Esophagus squamous epithelium (tissue), 5 donors: ENCODE results near the gene RNF213. TPM values are rescaled to one million over a fixed set of nuclear protein-coding genes. Genes with fewer than 3 reads are reported as not detected.
"Not testable (repeated sequence)": the region's sequence is repeated elsewhere in the genome, so short reads cannot be mapped to it uniquely, and the experiment has no call there.

Experiments
- DNase-seq: peaks from one replicate; lab custom pipeline; 2025; lab: John Stamatoyannopoulos, UW
- H3K27ac ChIP-seq, 4 donors: fragments of 200-600 bp; sonication (generic); one replicate each; pipeline ENCODE4 v1.5.1; 2016 to 2019; ENCODE audit warnings: mild to moderate bottlenecking in 1 of 4
- H3K27me3 ChIP-seq, 4 donors: fragments of 200-600 bp; sonication (generic); 1 replicate in 3 of 4; 2 replicates in 1 of 4; pipeline versions ENCODE4 v1.5.1 to v1.6.0; 2017 to 2021; ENCODE audit warnings: antibody characterized with exemption in 1 of 4
- H3K36me3 ChIP-seq, 3 donors: fragments of 200-600 bp; sonication (generic); one replicate each; pipeline ENCODE4 v1.5.1; 2016 to 2019
- H3K4me1 ChIP-seq, 3 donors: fragments of 200-600 bp; sonication (generic); one replicate each; pipeline ENCODE4 v1.5.1; 2017 to 2019
- H3K4me3 ChIP-seq, 4 donors: fragments of 200-600 bp; sonication (generic); 1 replicate in 3 of 4; 2 replicates in 1 of 4; pipeline ENCODE4 v1.5.1; 2016 to 2019; ENCODE audit warnings: mild to moderate bottlenecking in 2 of 4, moderate library complexity in 1 of 4
- H3K9me3 ChIP-seq, 3 donors: fragments of 200-600 bp; sonication (generic); one replicate each; pipeline ENCODE4 v1.5.1; 2016 to 2019
- POLR2A ChIP-seq, 4 donors: fragments of 450-650 bp; IDR thresholded peaks; one replicate each; pipeline ENCODE4 v1.6.1; 2017; ENCODE audit warnings: antibody characterized with exemption in 4 of 4, mild to moderate bottlenecking in 4 of 4, moderate library complexity in 3 of 4
- WGBS, 2 donors: methylation state at CpG; one replicate each; pipeline ENCODE4 v1.1.5; 2018; 5-methylcytosine and 5-hydroxymethylcytosine counted together
- intact Hi-C: fragments of 100-400 bp; cut with DNase I; formaldehyde crosslinking; loops from one replicate; pipeline ENCODE4 v1.15.0; 2022
- total RNA-seq, 4 donors: library from RNA; depleted of rRNA; stranded (reverse); fragments of >200 nt; gene quantifications; one replicate each; pipeline ENCODE4 v1.1.0, GENCODE V29; 2016
- TF ChIP-seq, protein P1 (sequence below), 6 experiments: fragments of 450-650 bp in 4 of 6; fragments of 200-600 bp in 2 of 6; sonication (generic) in 2 of 6; IDR thresholded peaks; one replicate each; pipeline ENCODE4 v1.5.1; 2016 to 2019; ENCODE audit warnings: antibody characterized with exemption in 6 of 6, mild to moderate bottlenecking in 4 of 6, moderate library complexity in 4 of 6
- donor health status: DM: yes; HTN: yes; CAD: no.

Gene RNF213
- total RNA-seq, 4 donors from 2014 or later, result 56.1 to 67.9 (median 60.9) TPM

- DNase-seq, result no peak
- Histone ChIP-seq H3K4me1 (no peaks in the 10 kb centered on the region), H3K27ac (no peak overlapping the region), H3K36me3 (peaks cover 34 to 100% (median 70%) of the 10 kb centered on the region in 3 donors), H3K9me3 (no peaks in the 10 kb centered on the region), H3K27me3 (no peaks in the 10 kb centered on the region), H3K4me3 (no peak overlapping the region)
- intact Hi-C loops, result no loop called here
- 87 to 90% methylated on average over 8 to 9 of the region's 9 CpGs for WGBS, 2 donors
- TF ChIP-seq POLR2A (IDR thresholded peaks at IDR 0.05), result no peak
- TF ChIP-seq, protein P1, sequence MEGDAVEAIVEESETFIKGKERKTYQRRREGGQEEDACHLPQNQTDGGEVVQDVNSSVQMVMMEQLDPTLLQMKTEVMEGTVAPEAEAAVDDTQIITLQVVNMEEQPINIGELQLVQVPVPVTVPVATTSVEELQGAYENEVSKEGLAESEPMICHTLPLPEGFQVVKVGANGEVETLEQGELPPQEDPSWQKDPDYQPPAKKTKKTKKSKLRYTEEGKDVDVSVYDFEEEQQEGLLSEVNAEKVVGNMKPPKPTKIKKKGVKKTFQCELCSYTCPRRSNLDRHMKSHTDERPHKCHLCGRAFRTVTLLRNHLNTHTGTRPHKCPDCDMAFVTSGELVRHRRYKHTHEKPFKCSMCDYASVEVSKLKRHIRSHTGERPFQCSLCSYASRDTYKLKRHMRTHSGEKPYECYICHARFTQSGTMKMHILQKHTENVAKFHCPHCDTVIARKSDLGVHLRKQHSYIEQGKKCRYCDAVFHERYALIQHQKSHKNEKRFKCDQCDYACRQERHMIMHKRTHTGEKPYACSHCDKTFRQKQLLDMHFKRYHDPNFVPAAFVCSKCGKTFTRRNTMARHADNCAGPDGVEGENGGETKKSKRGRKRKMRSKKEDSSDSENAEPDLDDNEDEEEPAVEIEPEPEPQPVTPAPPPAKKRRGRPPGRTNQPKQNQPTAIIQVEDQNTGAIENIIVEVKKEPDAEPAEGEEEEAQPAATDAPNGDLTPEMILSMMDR (IDR thresholded peaks at IDR 0.05), result no peak
Observed at GRCh38 chr17:80330276-80330675, 69.6 kb downstream of the RNF213 start.

GRCh38 chr17:80330938-80331337 lies 70.3 kb downstream of the RNF213 start:
- H3K27ac ChIP-seq, H3K4me3 ChIP-seq, H3K27me3 ChIP-seq, intact Hi-C loops, DNase-seq, H3K9me3 ChIP-seq, H3K4me1 ChIP-seq: not testable (repeated sequence)
- peaks cover 38 to 100% (median 71%) of the 10 kb centered on the region in 3 donors for H3K36me3 ChIP-seq
- 89 to 91% methylated on average over 6 of the region's 6 CpGs for WGBS, 2 donors

- Histone ChIP-seq H3K27ac (no peak overlapping the region), H3K27me3 (no peaks in the 10 kb centered on the region), H3K9me3 (no peaks in the 10 kb centered on the region), H3K4me3 (no peak overlapping the region), H3K4me1 (no peaks in the 10 kb centered on the region), H3K36me3 (peaks cover 39 to 100% (median 72%) of the 10 kb centered on the region in 3 donors)
- intact Hi-C loops, result no loop called here
- no peak for DNase-seq
- WGBS, 2 donors, result 79 to 95% methylated on average over 6 to 9 of the region's 10 CpGs
- no peak for TF ChIP-seq POLR2A (IDR thresholded peaks at IDR 0.05)
- TF ChIP-seq, protein P1 (IDR thresholded peaks at IDR 0.05), result no peak
Observed at GRCh38 chr17:80331820-80332219, 71.2 kb downstream of the RNF213 start.

GRCh38 chr17:80337195-80337895 lies 76.7 kb downstream of the RNF213 start:
- H3K27me3 ChIP-seq, result no peaks in the 10 kb centered on the region
- H3K36me3 ChIP-seq, result peaks cover 48 to 100% (median 93%) of the 10 kb centered on the region in 3 donors
- TF ChIP-seq, protein P1 (IDR thresholded peaks at IDR 0.05), result no peak
- TF ChIP-seq POLR2A (IDR thresholded peaks at IDR 0.05), result no peak
- intact Hi-C loops, result no loop called here
- DNase-seq, result no peak
- no peaks in the 10 kb centered on the region for H3K4me1 ChIP-seq
- no peak overlapping the region for H3K27ac ChIP-seq
- no peaks in the 10 kb centered on the region for H3K9me3 ChIP-seq
- H3K4me3 ChIP-seq, result no peak overlapping the region
- WGBS, 2 donors, result 90 to 92% methylated on average over 9 to 16 of the region's 27 CpGs

- no peak for TF ChIP-seq POLR2A (IDR thresholded peaks at IDR 0.05)
- TF ChIP-seq, protein P1 (IDR thresholded peaks at IDR 0.05), result no peak
- Histone ChIP-seq H3K4me1 (no peaks in the 10 kb centered on the region), H3K27ac (no peak overlapping the region), H3K9me3 (no peaks in the 10 kb centered on the region), H3K4me3 (no peak overlapping the region), H3K27me3 (no peaks in the 10 kb centered on the region), H3K36me3 (peaks cover 53 to 100% (median 92%) of the 10 kb centered on the region in 3 donors)
- DNase-seq, result no peak
- WGBS, 2 donors, result 81 to 98% methylated on average over 4 to 5 of the region's 8 CpGs
- intact Hi-C loops, result no loop called here
Observed at GRCh38 chr17:80339118-80339517, 78.5 kb downstream of the RNF213 start.
